ENCODE results near the gene PIP5KL1.

GRCh38 chr9:127905788-127906191, 24.8 kb downstream of the PIP5KL1 start:
- TF ChIP-seq POLR2AphosphoS5 (IDR thresholded peaks at IDR 0.05; ENCODE audit: borderline replicate concordance, low read depth, low read length) (no peak), EZH2 (IDR thresholded peaks at IDR 0.05) (no peak), FOXP2 (optimal IDR thresholded peaks at IDR 0.05; ENCODE audit: control extremely low read depth, extremely low read length, insufficient read depth) (no peak)

All from SK-N-MC (cell line).